GM10248 (cell line): ENCODE results near the gene AOPEP.

ENCODE experiments used
- CTCF ChIA-PET: fragments of 300-600 bp; sonication (Branson Sonifier 250); formaldehyde crosslinking; extraction: SDS; loops from one replicate; lab custom pipeline; 2021; ENCODE audit warnings: antibody characterized with exemption; lab: Yijun Ruan, JAX
- POLR2A ChIA-PET: fragments of 350-650 bp; sonication (Branson Sonifier 250); formaldehyde crosslinking; extraction: SDS; loops from one replicate; lab custom pipeline; 2020; ENCODE audit warnings: antibody characterized with exemption; lab: Yijun Ruan, JAX
- DNase-seq: peaks from one replicate; pipeline ENCODE4 v3.0.0; 2012; ENCODE audit errors: extremely low spot score
- TF ChIP-seq, protein P1 (sequence below): IDR thresholded peaks from 2 replicates; pipeline ENCODE4 v1.5.1; 2012; ENCODE audit warnings: mild to moderate bottlenecking, low read depth; ENCODE audit errors: extremely low read depth, missing control alignments, control extremely low read depth

AOPEP gene

DNA sequence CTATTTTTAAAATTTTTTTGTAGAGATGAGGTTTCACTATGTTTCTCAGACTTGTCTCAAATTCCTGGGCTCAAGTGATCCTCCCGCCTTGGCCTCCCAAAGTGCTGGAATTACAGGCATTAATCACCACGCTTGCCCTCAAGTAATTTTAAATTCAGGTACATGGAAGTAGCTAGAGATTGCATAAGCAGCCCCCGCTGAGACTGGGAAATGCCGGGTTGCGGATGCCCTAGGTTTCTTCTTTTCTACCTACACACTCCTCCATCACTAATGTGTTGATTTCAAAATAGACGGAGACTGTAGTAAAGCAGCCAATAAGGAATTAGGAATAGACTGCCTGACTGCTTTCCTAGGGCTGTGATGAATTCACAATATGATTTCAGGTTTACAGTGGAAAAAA is 388.6 kb downstream of the AOPEP start:
- POLR2A ChIA-PET, result no interaction called here
- TF ChIP-seq, protein P1, sequence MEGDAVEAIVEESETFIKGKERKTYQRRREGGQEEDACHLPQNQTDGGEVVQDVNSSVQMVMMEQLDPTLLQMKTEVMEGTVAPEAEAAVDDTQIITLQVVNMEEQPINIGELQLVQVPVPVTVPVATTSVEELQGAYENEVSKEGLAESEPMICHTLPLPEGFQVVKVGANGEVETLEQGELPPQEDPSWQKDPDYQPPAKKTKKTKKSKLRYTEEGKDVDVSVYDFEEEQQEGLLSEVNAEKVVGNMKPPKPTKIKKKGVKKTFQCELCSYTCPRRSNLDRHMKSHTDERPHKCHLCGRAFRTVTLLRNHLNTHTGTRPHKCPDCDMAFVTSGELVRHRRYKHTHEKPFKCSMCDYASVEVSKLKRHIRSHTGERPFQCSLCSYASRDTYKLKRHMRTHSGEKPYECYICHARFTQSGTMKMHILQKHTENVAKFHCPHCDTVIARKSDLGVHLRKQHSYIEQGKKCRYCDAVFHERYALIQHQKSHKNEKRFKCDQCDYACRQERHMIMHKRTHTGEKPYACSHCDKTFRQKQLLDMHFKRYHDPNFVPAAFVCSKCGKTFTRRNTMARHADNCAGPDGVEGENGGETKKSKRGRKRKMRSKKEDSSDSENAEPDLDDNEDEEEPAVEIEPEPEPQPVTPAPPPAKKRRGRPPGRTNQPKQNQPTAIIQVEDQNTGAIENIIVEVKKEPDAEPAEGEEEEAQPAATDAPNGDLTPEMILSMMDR, result no peak
- DNase-seq, result no peak
- CTCF ChIA-PET, result interaction anchor here (7.2 kb wide), 1 partner anchor 14 kb away, joined by 101 read pairs; no protein-coding TSS in a partner anchor

DNA sequence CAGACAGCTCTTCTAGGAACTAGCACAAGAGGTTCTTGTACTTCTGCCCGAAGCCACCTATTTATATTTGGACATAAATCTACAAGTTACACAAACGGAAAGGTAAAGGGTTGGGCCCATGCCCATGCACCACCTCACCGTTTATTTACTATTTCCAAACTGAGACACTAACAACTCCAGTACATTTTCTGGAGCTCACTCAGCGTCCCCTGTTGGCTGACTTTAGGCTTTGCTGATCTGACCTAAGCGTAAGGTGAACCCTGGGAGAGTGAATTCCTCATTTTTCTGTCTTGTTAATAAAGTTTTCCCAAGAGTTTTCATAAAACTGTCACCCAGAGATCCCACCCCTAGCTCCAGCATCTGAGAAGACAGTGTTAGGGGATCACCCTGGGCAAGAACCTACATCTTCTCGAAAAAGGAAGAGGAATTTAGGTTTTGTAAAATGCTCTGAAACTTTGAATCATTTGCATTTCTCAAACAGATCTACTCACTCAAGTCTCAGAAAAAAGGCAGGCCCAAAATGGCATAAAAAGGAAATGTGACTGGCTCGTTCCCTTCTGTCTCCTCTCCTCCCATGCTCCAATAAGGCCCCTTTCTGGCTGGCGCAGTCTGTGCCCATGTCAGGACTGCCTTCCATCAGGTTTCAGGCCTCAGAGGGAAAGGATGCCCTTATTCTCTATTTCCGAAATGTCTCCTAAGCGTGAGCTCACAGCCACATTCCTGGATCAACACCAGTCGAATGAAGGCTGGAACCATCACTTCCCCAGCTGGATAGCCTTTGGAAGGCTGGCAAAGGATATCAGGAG is 389.7 kb downstream of the AOPEP start:
- TF ChIP-seq, protein P1, result peak; percentile 15
- ChIA-PET CTCF (interaction anchor here (0.8 to 7.2 kb wide), 5 partner anchors 9 to 435 kb away, joined by 3 to 101 read pairs (median 4); no protein-coding TSS in a partner anchor), POLR2A (interaction anchor here (0.6 kb wide), 1 partner anchor 309 kb away, joined by 3 read pairs; no protein-coding TSS in a partner anchor)
- no peak for DNase-seq

DNA sequence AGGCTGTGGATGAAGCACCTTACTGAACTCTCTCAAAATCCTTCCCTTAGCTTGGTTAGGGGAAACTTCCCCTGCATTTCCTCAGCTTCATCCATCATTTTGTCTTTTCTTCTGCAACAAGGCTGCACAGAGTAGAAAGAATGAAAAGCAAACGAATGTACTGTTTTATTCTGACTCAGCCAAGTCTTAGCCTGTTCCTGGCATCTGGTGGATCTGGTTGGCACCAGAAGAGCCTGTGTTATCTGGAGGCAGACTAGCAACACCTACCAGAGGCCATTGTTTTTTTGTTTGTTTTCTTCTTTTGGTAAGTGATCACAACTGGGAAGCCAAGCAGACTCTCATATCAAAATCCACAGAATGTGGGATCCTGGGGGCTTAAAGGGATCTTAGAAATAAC is 390.3 kb downstream of the AOPEP start:
- TF ChIP-seq, protein P1, result no peak
- ChIA-PET CTCF (interaction anchor here (1.1 to 7.2 kb wide), 4 partner anchors 8 to 31 kb away, joined by 3 to 101 read pairs (median 4); no protein-coding TSS in a partner anchor), POLR2A (interaction anchor here (0.6 kb wide), 1 partner anchor 309 kb away, joined by 3 read pairs; no protein-coding TSS in a partner anchor)
- no peak for DNase-seq

DNA sequence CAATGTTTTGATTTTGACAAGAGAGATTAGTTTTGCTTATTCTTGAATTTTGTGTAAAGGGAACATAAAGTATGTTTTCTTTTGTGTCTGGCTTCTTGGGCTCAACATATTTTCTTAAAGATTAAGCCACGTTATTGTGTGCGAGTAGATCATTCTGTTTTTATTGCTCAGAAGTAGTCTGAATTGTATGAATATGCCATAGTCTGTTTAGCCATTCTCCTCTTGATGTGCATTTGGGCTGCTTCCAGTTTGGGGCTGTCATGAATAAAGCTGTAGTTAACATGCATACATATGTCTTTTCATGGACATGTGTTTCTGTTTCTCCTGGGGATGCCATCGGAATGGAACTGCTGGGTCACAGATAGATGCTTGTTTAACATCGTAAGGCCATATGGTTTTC is 392.1 kb downstream of the AOPEP start:
- TF ChIP-seq, protein P1, result no peak
- POLR2A ChIA-PET, result no interaction called here
- DNase-seq, result no peak
- CTCF ChIA-PET, result interaction anchor here (1.5 to 7.2 kb wide), 4 partner anchors 9 to 437 kb away, joined by 5 to 101 read pairs (median 7); no protein-coding TSS in a partner anchor

DNA sequence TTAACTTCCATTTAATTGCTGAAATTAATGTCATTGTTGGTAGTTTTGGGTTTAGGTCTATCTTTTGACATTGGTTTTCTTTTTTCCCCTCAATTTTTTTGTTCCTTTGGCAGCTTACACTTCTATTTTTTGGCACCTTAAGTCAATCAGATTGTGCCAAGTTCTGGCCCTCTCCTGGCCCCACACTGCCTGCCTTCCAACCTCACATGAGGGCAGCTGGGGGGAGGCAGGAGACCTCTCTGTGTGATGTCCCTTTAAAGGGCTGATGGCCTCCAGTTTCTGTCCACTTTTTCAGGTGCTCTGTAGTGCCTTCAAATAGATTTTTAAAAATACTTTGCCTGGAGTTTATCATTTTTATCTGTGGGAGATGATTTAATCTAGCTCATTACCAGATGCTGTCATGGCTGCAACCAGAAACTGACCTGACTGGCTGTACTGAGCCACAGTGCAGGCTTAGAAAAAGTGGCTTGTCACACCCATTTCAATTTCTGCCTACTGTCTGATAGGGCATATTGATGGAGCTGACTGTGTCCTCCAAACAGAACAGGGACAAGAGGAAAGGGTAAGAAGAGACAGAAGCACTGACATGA is 394.4 kb downstream of the AOPEP start:
- POLR2A ChIA-PET, result no interaction called here
- DNase-seq, result no peak
- CTCF ChIA-PET, result interaction anchor here (7.2 kb wide), 1 partner anchor 9 kb away, joined by 101 read pairs; no protein-coding TSS in a partner anchor
- TF ChIP-seq, protein P1, result no peak

DNA sequence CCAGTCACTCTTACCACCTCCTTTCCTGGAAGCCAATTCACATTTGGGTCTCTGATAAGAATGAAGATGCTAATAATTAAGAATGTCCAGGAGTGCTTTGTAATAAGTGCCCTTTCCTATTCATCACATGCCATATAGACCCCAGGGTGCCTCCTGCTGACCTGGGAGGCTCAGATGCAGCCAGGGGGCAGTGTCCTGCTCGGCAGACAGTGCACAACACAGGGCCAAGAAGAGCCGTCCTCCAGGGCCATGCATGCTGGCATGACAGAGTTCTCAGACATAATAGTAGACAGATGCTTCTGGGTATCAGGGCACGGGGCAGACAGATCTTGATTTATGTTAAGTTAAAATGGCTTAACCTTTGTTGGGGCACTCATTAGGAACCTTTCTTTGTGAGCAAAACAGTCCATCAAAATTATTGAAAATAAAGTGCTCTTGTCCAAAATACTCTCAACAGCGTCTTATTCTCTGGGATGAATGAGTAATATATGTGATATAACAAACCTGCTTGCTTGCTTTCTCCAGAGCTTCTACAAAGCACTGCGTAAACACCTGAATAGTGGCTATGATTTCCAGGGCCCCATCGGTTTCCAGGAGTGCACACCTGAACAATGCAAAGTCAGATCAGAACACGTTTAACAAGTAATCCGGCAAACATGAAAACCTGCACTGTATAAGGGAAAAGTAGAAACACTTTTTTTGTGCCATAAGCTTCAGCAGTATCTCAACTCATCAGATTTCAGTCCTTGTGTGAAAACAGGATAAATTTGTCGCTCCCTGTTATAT is 398.3 kb downstream of the AOPEP start:
- no peak for DNase-seq
- CTCF ChIA-PET, result interaction anchor here (0.8 to 11.0 kb wide), 10 partner anchors 9 to 457 kb away, joined by 3 to 282 read pairs (median 8); no protein-coding TSS in a partner anchor
- POLR2A ChIA-PET, result interaction anchor here (0.8 kb wide), 1 partner anchor 425 kb away, joined by 7 read pairs; no protein-coding TSS in a partner anchor
- TF ChIP-seq, protein P1, result no peak
